ENCODE data around the gene PYCARD.
"Not testable (repeated sequence)": the region's sequence is repeated elsewhere in the genome, so short reads cannot be mapped to it uniquely, and the experiment has no call there.

Gene PYCARD

DNA sequence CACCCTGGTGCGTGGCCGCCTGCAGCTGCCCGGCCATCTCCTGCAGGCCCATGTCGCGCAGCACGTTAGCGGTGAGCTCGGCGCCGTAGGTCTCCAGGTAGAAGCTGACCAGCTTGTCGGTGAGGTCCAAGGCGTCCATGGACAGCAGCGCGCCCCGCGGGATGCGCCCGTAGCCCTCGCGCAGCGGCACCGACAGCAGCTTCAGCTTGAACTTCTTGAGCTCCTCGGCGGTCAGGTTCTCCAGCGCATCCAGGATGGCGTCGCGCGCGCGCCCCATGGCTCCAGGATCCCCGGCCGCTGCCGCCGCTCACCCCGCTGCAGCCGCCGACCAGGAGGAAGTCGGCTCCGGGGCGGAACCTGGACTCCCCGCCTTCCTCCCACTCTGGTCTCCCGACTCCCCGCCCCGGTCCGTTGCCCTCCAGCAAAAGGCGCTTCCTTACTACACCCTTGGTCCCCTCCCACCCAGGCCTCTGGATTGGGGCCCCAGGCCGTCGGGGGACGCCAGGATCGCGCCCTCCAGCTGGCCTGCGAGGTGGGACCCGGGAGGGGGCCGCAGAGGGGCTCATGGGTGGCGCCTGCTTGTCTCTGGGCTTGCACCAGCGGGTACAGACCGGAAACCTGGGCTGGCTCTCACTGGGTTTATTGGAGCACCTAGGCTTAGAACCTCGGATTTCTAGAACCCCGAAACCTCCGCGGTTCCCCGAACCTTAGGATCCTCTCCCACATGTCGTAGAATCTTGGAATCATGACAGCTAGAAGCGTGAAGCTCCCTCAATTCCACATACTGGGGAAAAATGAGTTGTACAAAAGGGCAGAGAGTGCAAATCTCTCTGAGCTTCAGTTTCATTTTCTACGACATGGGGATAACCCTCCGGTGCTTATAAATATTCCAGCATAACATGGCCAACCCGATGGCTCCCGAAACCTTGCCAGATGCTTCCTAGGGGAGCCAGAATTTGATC lies at the start of gene PYCARD:
TSS of gene PYCARD (minus strand) at position 347 of the 962 bp plus-strand sequence. CDS start at position 277, 70 bp downstream.
- DNase-seq (ENCODE audit: low read depth), result no peak

DNA sequence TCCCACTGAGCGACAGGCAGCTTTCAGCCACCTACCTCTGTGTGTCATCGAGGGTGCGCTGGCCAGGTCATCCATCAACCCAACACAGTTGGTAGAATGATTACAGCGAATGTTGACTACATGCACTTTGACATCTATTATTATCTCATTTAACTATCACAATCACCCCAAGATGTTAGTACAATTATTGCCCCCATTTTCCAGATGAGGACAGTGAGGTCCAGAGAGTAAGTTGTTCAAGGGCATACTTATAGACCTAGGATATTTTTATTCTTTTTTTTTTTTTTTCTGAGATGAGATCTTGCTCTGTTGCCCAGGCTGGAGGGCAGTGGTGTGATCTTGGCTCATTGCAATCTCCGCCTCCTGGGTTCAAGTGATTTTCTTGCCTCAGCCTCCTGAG lies 48.9 kb upstream of the PYCARD start:
- DNase-seq (ENCODE audit: low read depth), result no peak

DNA sequence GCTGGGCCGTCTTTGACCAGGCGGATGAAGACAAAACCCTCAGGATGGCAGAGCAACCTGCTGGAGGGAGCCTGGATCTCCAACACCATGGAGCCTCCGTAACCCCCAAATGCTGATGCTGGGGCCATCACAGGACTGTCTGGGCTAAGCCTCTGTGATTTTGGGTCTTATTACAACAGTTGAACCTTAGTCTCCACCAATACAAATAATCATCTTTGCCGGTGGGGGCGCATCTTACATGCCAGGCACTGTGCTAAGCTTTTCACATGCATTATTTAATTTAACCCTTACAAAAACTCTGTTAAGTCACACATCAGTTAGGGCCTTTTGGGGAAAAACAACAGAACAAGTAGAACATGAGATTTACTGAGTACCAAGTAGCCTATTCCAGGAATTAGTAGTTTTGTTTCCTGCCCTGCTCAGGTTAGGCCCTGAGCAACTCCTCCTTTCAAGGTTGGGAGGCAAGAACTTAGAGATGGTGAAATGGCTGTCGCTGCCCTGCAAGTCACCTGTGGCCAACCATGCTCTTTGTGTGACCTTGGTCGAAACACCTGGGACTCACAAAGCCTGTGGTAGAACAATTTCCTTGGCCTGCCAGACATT lies 48.3 kb upstream of the PYCARD start:
- DNase-seq (ENCODE audit: low read depth), result no peak

DNA sequence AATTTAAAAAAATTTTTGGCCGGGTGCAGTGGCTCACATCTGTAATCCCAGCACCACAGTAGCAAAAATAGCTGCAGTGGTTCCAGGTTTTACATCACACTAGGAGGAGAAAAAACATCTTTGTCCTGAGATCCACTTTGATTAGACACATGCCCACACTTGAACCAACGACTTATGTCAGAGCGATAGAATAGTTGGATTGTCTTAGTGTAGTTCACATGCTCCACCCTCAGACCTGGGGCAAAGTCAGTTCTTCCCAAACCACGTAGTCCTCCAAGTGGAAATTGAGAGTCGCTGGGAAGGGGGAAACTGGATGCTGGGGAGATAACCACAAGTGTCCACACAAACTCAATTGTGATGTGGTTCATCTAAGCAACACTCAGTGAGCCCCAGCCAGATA lies 45.8 kb upstream of the PYCARD start:
- no peak for DNase-seq (ENCODE audit: low read depth)

DNA sequence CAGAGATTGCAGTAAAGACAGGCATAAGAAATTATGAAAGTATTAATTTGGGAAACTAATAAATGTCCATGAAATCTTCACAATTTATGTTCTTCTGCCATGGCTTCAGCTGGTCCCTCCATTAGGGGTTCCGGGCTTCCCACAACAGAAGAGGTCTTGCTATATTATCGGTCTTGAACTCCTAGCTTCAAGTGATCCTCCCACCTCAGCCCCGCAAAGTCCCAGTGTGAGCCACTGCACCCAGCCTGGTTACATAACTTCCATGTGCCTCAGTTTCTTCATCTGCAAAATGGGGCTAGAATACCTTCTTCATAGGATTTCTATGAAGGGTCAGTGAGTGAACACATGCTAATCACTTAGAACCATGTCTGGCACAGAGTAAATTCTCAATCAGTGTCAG lies 43.7 kb upstream of the PYCARD start:
- no peak for DNase-seq (ENCODE audit: low read depth)

DNA sequence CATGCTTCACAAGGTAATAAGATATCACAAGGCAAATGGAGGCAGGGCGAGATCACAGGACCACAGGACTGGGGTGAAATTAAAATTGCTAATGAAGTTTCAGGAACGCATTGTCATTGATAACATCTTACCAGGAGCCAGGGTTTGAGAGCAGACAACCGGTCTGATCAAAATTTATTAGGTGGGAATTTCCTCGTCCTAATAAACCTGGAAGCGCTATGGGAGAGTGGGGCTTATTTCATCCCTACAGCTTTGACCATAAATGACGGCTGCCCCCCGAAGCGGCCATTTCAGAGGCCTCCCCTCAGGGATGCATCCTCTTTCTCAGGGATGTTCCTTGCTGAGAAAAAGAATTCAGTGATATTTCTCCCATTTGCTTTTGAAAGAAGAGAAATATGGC lies 43.0 kb upstream of the PYCARD start:
- not testable (repeated sequence) for DNase-seq (ENCODE audit: low read depth)

DNA sequence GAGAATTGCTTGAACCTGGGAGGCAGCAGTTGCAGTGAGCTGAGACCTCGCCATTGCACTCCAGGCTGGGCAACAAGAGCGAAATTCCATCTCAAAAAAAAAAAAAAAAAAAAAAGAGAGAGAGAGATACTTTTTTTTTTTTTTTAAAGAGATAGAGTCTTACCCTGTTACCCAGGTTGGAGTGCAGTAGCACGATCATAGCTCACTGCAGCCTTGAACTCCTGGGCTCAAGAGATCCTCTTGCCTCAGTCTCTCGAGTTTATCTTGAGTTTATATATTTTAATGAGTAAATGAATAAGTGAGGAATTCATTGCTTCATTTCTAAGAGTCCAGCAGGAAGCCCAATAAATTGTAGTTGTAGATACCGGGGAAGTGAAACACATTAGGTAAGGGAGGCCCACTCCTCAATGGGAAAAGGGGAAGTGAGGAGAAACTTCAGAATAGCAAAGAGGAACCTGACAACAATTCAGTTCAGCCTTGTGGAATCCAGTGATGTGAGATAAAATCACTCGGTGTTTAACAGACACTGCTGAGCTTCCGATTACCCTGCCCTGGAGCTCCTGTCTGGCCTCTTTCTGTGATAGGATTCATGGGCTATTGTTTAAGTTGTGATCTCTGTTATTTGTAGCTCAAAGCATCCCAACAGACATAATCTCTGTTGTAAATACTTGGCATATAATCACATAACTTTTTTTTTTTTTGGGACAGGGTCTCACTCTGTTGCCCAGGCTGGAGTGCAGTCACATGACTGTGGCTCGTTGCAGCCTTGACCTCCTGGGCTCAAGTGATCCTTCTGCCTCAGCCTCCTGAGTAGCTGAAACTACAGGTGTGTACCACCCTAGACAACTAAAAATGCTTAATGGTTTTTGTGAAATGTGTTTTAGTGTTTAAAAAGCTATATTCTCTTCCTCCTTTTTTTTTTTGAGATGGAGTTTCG lies 41.4 kb upstream of the PYCARD start:
- no peak for DNase-seq (ENCODE audit: low read depth)

DNA sequence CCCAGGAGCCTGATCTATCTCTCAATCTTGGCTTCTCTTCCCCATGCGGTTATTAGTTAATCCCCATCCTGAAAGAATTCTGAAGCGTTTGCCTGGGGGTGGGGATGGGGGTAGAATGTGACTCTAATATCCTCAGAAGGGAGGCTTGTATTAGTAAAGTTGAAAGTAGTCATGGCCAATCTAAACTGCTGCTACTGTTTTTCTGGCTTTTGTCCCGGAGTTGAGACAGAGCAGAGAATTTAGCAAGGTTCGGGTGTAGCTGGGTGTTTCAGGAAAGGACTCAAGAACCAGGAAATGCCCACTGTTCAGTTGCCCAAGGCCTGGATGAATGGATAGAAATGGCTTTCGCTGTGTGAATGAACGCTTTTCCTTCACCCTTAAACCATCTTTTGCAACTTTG lies 39.6 kb upstream of the PYCARD start:
- DNase-seq (ENCODE audit: low read depth), result no peak

DNA sequence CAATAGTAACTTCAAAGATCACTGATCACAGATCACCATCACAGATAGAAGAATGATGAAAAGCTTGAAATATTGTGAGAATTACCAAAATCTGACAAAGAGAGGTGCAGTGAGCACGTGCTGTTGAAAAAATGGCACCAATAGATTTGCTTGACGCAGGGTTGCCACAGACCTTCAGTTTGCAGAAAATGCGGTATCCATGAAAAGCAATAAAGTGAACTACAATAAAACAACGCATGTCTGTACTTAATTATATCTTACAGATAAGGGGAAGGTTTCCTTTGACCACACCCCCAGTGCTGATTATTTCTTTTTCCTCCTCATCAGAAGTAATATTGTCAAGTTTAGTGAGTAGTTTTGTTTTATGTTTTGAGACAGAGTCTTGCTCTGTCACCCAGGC lies 35.5 kb upstream of the PYCARD start:
- no peak for DNase-seq (ENCODE audit: low read depth)

DNA sequence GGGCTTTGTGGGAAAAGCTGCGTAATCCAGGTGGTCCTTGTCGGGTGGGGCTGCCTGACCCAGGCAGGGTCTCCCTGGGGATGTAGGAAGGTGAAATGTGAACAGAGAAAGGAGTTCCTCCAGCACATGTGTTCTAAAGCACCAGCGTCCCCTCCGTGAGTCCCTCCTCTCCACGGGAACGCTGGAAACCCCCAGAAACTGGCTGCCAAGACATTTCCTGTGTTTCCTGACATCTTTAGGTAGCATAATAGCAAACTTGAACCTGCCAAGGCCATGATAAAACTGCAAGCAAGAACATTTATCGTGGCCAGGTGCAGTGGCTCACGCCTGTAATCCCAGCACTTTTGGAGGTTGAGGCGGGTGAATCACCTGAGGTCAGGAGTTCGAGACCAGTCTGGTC lies 26.9 kb upstream of the PYCARD start:
- no peak for DNase-seq (ENCODE audit: low read depth)

DNA sequence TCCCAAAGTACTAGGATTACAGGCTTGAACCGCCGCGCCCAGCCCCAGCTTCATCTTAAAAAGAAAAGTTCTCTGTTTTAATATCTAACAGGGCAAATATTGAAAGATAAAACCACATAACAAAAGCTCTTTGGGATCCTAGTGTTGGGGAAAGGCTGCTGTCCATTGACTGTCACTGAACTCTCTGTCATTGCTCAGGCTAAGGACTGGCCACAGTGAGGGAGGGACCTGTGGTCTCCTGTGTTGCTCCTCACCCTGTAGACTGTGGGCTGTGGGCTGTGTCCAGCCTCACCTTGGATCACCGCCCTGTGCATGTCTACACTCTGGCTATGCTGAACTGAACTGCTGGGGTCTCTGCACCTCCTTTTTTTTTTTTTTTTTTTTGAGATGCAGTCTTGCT lies 25.6 kb upstream of the PYCARD start:
- no peak for DNase-seq (ENCODE audit: low read depth)

DNA sequence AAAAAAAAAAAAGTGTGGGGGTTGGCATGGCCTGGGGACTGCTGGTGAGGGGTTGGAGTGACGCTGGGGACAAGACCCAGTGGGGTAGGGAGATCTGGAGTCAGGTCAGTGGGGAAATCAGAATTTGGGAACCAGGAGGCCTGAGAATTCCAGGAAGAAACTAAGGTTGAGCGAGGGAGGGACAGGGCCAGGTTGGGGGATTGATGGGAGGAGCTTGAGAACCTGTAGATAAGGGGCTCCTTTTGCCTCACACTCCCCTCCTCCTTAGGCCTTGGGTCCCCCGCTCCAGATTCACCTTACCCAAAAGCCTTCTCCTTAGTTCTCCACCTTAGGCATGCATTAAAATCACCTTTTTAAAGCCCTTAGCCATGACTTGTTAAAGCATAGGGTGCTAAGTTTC lies 22.6 kb upstream of the PYCARD start:
- DNase-seq (ENCODE audit: low read depth), result no peak

DNA sequence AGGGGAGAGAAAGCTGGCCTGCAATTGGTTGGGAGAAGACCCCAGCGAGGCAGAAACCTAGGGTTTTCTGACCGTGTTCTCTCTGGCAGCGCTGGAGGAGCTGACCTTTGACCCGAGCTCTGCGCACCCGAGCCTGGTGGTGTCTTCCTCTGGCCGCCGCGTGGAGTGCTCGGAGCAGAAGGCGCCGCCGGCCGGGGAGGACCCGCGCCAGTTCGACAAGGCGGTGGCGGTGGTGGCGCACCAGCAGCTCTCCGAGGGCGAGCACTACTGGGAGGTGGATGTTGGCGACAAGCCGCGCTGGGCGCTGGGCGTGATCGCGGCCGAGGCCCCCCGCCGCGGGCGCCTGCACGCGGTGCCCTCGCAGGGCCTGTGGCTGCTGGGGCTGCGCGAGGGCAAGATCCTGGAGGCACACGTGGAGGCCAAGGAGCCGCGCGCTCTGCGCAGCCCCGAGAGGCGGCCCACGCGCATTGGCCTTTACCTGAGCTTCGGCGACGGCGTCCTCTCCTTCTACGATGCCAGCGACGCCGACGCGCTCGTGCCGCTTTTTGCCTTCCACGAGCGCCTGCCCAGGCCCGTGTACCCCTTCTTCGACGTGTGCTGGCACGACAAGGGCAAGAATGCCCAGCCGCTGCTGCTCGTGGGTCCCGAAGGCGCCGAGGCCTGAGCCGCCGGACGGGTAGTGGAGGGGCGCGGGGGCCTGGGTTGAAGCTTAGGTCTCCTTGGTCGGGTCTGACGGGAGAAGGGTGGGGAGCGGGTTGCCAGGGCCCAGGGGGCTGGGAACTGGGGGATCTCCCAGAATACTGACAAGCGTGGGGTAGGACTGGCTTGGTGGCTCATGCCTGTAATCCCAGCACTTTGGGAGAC lies 21.8 kb upstream of the PYCARD start:
- no peak for DNase-seq (ENCODE audit: low read depth)

DNA sequence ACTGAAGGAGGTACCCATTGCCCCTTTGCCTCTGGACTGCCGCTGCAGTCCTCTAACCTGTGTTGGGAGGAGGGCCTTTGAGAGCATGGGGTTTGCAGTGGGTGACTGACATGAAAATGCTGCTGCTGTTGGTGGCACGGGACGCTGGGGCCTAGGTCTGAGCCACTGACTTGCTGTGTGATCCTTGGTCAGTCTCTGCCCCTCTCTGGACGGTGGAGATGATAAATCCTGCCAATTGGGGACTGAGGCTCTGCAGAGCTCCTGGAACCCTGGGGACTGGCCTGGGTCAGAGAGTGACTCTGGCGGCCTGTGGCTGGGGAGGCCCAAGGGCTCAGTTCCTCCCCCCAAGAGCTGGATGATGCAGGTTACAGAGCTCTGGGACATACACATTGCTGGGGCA lies 20.5 kb upstream of the PYCARD start:
- no peak for DNase-seq (ENCODE audit: low read depth)

DNA sequence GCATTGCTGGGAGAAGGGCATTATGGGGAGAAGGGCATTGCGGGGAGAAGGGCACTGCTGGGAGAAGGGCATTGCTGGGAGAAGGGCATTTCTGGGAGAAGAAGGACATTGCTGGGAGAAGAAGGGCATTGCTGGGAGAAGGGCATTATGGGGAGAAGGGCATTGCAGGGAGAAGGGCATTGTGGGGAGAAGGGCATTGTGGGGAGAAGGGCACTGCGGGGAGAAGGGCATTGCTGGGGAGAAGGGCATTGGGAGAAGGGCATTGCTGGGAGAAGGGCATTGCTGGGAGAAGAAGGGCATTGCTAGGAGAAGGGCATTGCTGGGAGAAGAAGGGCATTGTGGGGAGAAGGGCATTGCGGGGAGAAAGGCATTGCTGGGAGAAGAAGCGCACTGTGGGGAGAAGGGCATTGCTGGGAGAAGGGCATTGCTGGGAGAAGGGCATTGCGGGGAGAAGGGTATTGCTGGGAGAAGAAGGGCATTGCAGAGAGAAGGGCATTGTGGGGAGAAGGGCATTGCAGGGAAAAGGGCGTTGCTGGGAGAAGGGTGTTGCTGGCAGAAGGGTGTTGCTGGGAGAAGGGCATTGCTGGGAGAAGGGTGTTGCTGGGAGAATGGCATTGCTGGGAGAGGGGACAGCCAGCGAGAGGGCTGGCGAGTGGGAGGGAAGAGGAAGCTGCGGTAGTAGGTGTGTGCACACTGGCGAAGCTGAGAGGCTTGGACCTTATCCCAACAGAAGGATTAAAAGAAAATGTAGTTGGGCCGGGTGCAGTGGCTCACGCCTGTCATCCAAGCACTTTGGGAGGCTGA lies 19.0 kb upstream of the PYCARD start:
- no peak for DNase-seq (ENCODE audit: low read depth)

DNA sequence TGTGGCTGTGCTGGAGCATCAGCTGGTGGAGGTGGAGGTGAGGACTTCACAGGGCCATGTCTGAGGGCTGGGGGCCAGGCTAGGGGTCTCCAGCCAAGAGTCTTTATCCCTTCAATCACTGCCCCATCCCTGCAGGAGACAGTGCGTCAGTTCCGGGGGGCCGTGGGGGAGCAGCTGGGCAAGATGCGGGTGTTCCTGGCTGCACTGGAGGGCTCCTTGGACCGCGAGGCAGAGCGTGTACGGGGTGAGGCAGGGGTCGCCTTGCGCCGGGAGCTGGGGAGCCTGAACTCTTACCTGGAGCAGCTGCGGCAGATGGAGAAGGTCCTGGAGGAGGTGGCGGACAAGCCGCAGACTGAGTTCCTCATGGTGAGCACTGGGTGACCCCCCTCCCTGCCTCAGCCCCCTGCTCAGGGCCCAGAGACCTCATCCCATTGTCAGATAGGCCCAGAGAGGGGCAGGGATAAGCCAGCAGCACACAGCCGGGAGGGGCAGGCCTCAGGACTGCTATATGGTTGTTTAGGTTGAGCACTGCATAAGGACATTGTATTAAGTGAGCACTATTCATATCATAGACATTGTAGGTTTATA lies 16.7 kb upstream of the PYCARD start:
- no peak for DNase-seq (ENCODE audit: low read depth)

DNA sequence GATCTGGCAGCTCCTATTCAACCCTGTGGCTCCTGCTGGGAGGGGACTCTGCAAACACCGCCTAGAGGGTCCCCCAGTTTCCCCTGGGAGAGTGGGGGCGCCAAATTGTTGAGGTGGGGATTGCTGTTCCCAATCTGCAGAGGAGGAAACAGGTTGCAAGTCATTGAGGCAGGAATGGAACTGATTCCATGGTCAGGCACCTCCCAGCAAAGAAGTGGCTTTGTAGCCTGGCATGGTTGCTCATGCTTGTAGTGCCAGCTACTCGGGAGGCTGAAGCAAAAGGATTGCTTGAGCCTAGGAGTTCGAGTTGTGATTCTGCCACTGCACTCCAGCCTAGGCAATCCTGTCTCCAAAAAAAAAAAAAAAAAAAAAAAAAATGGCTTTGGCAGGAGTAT lies 14.6 kb upstream of the PYCARD start:
- DNase-seq (ENCODE audit: low read depth), result no peak

DNA sequence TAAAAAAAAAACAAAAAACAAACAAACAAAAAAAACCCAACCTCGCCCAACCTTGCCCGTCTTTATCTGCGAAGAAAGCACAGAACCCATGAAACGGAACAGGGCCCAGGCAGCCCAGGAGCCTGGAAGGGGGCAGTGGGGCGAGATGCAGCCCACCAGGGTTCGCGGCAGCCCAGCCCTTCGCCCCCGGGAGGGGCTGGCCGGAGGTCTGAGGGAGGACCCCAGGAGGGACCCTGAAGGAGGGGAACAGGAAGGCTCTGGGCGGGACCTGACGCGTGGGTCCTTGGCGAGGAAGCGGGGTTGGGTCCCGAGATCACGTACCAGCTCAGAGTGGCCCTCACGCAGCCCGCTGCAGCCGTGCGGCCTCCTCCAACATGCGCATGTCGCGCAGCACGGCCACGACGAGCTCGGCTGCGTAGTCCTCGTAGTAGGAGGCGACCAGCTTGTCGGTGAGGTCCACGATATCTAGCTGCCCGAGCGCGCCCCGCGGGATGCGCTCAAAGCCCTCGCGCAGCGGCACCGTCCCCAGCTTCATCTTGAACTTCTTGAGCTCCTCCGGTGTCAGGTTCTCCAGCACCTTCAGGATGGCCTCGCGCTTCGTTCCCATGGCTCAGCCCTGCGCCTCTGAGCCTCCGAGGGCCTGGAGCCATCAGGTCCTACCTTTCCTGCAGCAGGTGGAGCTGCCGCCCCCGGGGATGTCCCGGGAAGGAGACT lies 14.0 kb upstream of the PYCARD start, which contains the start of gene PYDC1:
TSS of gene PYDC1 (minus strand) at position 714 of the 714 bp plus-strand sequence. CDS start at position 607, 107 bp downstream.
- no peak for DNase-seq (ENCODE audit: low read depth)

Data from stimulated activated CD8-positive, alpha-beta memory T cell treated with anti-CD3 and anti-CD28 coated beads, Interleukin-4, amount 100 ng/mL, for 24 hours (primary cell).